ENCODE results near the gene LYPD6B. TPM values are rescaled to one million over a fixed set of nuclear protein-coding genes. Genes with fewer than 3 reads are reported as not detected.

LYPD6B gene
- total RNA-seq, 1 donor from 2014 or later: not detected

DNA sequence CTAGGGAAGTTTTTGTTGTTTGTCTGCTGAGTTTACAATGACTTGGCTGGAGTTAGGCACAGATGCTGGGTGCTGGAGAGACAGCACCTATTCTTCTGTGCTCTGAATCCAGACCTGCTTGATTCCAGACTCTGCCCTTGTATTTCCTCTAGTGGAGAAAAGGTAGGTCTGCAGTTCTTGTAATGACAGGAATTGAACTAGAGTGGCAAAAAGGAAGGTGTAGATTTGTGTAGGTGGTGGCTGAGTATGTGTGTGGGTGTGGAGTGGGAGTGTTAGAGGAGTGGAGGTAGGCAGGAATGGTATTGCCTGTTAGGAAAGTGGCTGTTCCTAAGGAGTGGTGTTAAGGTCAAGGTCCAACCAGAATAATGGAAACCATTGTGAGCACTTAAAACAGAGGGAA, 220.0 kb downstream of the LYPD6B start:
- intact Hi-C loops (cut with micrococcal nuclease): no loop called here

DNA sequence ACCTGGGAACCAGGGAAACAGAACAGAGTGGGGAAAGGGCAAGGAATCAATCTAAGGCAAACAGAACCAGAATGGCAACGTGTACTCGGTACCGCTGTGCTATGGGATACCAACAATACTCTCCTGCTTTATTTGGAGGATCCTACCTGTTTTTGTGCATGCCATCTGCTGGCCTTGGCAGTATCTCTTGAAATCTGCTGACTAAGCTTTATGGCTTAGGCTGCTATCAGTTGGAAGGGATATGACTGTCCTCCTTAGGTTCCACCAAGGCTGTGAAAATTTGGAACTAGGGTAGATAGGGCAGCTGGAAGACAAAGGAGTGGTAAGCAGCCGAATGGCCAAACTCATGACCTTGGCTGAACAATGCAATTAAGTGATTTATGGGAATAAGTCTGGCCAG, 220.6 kb downstream of the LYPD6B start:
- intact Hi-C loops (cut with micrococcal nuclease): no loop called here

DNA sequence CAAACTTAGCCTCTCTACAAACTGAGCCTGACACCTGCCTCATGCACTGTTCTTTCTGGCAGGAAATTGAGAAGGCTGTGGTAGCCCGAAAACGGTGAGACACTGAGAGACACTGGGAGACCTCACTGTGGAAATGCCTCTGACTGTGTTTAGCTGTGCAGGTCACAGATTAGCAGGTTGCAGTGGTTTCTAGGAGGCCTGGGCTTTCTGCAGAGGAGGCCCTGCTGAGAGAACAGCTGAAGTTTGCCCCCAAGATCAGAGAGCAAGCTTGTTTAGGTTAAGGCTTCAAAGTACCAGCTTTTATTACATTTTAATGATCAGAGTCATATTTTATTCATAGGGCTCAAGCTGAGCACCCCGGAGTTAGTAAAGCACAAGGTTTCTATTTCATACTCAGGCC, 223.2 kb downstream of the LYPD6B start:
- intact Hi-C loops (cut with micrococcal nuclease): no loop called here

Other genes starting within 250 kb of the LYPD6B start
- gene KIF5C, start 163.5 kb upstream of the LYPD6B start, total RNA-seq: 18.3 and 20.5 TPM in 2 replicates